OCI-LY1 (cell line): Measurements from ENCODE around the gene MUC6.

Source experiments
- EZH2 ChIP-seq: fragments of 200-600 bp; sonication (generic), shearing (Covaris generic); IDR thresholded peaks from 2 replicates; pipeline ENCODE4 v1.8.0; 2017; ENCODE audit warnings: borderline replicate concordance, mixed run types, mild to moderate bottlenecking, antibody characterized with exemption, low read length, moderate library complexity, mixed read lengths
- TF ChIP-seq, protein P1 (sequence below): fragments of 200-600 bp; sonication (generic), shearing (Covaris generic); IDR thresholded peaks from 2 replicates; pipeline ENCODE4 v1.5.1; 2017; ENCODE audit warnings: mild to moderate bottlenecking, antibody characterized with exemption, low read length, moderate library complexity, mixed read lengths

DNA sequence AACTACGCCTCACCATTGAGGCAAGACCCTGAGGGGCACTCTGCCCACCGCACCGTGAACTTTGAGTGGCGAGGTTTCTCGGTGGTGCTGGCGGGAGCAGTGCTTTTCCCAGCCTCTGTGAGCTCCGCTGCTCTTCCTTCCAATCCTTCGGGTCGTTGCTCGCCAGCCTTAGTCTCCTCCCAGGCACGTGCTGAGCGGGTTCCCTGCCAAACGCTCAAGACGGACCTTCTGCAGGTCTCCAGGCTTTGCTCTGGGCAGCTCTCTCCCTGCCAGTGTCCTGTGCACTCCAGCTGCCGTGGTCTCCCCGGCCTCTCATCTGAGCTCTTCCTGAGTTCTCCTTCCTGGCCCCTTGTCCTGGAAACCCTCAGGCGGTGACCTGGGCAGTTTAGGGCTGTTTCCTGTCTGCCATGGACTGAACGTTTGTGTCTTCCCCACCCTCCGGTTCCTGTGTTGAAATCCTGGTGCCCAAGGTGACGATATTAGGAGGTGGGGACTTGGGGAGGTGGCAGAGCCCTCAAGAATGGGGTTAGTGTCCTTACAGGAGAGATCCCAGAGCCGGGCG, 11.2 kb upstream of the MUC6 start:
- TF ChIP-seq, protein P1, sequence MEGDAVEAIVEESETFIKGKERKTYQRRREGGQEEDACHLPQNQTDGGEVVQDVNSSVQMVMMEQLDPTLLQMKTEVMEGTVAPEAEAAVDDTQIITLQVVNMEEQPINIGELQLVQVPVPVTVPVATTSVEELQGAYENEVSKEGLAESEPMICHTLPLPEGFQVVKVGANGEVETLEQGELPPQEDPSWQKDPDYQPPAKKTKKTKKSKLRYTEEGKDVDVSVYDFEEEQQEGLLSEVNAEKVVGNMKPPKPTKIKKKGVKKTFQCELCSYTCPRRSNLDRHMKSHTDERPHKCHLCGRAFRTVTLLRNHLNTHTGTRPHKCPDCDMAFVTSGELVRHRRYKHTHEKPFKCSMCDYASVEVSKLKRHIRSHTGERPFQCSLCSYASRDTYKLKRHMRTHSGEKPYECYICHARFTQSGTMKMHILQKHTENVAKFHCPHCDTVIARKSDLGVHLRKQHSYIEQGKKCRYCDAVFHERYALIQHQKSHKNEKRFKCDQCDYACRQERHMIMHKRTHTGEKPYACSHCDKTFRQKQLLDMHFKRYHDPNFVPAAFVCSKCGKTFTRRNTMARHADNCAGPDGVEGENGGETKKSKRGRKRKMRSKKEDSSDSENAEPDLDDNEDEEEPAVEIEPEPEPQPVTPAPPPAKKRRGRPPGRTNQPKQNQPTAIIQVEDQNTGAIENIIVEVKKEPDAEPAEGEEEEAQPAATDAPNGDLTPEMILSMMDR = no peak
- no peak for TF ChIP-seq EZH2
